ENCODE results near the gene BCL2L2.

Gene BCL2L2

DNA sequence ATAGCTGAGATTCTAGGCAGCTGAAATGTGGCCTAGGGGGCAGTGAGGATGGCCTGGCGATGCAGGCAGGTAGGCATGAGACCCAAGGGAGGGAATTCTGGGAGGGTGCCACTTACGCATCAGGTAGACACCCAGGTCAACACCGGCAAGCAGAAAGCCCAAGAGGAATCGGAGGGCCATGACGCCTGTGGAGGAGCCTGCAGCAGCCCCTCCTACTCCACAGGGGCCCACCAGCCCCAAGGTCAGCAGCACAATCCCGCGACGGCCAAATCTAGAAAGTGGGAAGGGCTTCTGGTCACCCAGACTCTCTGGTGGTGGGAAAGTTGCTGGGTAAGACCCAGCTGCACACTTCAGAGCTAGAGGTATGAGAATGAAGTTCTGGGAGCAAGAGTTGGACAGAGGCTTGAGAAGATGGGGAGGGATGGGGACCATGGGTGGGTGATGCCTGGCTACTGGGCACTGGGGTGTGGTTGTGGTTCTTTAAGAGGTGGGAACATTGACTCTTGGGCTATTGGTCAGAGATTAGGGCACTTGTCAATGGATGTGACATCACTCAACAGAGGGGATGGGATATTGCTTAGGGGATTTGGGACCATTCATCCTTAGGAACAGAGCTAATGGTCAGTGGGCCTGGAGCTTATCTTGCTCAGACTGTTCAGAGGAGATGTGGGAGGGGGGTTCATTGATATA lies 42.7 kb downstream of the BCL2L2 start:
- CTCF ChIA-PET: interaction anchor here (2.0 kb wide), 1 partner anchor 30 kb away, joined by 5 read pairs; no protein-coding TSS in a partner anchor
- no peaks in the 10 kb centered on the region for H3K36me3 Mint-ChIP-seq
- peaks cover 9% of the 10 kb centered on the region for H3K4me1 Mint-ChIP-seq
- no peak overlapping the region for H3K4me3 Mint-ChIP-seq
- peaks cover 47% of the 10 kb centered on the region for H3K27me3 Mint-ChIP-seq
- H3K27ac Mint-ChIP-seq: no peak overlapping the region
- no peak for DNase-seq
- no peaks in the 10 kb centered on the region for H3K9me3 Mint-ChIP-seq

DNA sequence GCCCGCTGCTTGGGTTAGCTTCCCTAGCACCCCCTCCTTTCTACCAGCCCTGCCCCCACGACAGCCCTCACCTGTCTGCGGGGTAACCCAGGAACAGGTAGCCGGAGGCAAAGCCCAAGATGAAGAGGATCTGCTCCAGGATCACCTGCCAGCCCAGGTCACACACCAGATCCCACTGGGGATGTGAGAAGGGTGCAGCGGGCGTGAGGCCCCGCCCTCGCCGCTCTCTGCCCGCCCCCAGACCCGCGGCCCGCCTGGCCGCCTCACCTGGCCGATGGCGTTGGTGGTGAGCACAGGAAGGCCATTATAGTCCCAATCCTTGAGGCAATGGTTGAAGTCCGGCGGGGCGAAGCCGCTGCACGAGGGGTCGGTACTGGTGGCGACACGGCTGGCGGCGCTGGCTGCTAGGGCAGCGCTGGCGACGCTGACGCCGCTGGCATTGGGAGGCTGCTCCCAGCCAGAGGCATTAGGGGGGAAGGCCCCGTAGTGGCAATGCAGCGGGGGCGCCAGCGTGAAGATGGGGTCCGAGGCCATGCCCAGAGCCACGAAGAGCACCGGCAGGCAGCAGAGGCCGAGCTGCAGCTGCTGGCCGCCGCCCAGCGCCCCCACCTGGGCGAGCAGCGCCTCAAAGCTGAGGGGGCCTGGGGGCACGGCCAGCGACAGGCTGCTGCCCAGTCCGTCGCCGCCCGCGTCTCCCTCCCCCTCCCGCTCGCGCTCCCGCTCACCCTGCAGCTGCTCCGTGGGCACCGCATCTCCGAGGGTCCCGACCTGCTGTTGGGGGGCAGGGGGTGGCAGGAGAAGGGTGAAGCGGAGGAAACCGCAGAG lies 45.3 kb downstream of the BCL2L2 start:
- Mint-ChIP-seq H3K36me3 (no peaks in the 10 kb centered on the region), H3K4me3 (peak overlapping the region; percentile 64), H3K4me1 (peaks cover 9% of the 10 kb centered on the region), H3K27me3 (peaks cover 66% of the 10 kb centered on the region), H3K9me3 (no peaks in the 10 kb centered on the region), H3K27ac (no peak overlapping the region)
- CTCF ChIA-PET: interaction anchor here (0.7 to 2.0 kb wide), 5 partner anchors 10 to 28 kb away, joined by 3 to 8 read pairs (median 5); no protein-coding TSS in a partner anchor
- no peak for DNase-seq

DNA sequence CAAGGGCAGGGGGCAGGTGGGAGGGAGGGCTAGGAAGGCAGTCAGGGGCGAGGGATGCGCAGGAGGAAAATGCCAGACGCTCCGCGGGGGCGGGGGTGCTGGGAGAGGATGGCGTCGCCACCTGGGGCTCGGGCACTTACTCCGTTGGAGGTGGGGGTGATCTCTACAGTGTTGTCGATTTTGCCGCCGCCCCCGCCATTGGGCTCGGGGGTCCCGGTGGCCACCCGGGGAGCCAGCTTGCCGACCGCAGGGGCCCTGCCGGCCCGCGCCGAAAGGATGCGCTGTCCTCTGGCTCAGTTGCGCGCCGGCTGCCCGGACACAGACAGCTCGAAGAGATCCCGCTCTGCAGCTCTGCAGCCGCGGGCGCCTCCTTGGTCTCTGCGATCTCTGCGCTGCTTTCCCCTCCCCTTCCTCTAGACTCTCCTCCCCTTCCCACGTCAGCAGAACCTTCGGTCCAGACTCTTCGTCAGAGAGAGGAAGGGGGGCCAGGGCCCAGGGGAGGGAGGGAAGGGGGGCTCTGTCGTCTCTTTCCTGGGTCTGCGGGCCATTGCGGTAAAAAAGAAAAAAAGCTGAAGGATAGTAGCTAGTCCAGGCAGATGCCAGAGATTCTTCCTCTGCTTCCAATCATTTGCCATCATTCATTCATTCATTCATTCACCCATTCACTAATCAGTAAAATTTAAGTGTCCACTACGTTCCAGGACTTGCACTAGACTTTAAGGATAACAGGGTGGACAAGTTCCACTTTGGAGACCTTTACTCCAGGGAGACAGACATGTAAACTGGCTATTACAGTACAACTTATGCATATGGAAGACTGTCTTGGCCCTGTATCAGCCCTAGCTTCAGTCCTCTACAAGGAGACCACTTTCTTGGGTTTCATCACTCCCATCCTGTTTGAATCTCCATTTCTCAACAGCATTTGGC lies 46.1 kb downstream of the BCL2L2 start, which contains the start of gene SLC22A17:
Gene SLC22A17 (minus strand): TSS at position 382 of the 927 bp plus-strand sequence.
- CTCF ChIA-PET: interaction anchor here (1.0 to 1.9 kb wide), 3 partner anchors 9 to 26 kb away, joined by 3 to 8 read pairs (median 7); no protein-coding TSS in a partner anchor
- Mint-ChIP-seq H3K36me3 (no peaks in the 10 kb centered on the region), H3K4me3 (peak within 1 kb of the TSS; percentile 64), H3K9me3 (no peaks in the 10 kb centered on the region), H3K27me3 (peaks cover 74% of the 10 kb centered on the region), H3K4me1 (peaks cover 9% of the 10 kb centered on the region), H3K27ac (no peak within 1 kb of the TSS)
- peak; percentile 60 for DNase-seq

DNA sequence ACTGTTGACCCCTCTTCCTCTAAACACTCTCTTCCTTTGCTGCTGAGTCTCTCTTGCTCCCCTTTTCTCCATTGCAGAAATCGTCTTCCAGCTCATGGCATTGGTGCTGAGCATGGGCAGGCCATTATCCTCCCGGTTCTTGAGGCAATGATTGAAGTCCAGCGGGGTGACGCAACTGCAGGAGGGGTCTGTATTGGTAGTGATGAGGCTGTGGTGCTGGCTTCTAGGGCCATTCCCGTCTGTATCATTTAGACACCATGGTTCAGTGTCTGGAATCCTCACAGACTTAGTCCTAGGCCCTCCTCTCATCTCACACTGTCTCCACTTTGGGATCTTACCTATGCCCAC lies 46.8 kb downstream of the BCL2L2 start:
- no peak for DNase-seq
- Mint-ChIP-seq H3K27ac (no peak overlapping the region), H3K9me3 (no peaks in the 10 kb centered on the region), H3K4me3 (peak overlapping the region; percentile 64), H3K36me3 (no peaks in the 10 kb centered on the region), H3K27me3 (peaks cover 74% of the 10 kb centered on the region), H3K4me1 (peaks cover 9% of the 10 kb centered on the region)
- CTCF ChIA-PET: interaction anchor here (1.9 kb wide), 1 partner anchor 16 kb away, joined by 8 read pairs; no protein-coding TSS in a partner anchor

DNA sequence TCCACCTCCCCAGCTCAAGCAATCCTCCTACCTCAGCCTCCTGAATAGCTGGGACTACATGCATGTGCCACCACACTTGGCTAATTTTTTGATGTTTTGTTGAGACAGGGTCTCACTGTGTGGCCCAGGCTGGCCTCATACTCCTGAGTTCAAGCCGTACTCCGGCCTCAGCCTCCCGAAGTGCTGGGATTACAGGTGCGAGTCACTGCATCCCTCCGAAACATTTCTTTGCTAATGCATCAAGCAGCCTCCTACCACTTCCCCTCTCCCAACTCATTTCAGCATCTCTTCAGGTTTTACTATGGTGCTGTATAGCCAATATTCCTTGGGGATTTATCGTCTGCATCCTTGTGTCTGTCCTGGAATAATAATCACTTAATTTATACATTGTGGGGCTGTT lies 48.4 kb downstream of the BCL2L2 start:
- DNase-seq: no peak
- Mint-ChIP-seq H3K9me3 (no peaks in the 10 kb centered on the region), H3K4me3 (no peak overlapping the region), H3K4me1 (peaks cover 9% of the 10 kb centered on the region), H3K36me3 (no peaks in the 10 kb centered on the region), H3K27ac (no peak overlapping the region), H3K27me3 (peaks cover 72% of the 10 kb centered on the region)
- CTCF ChIA-PET: interaction anchor here (0.7 kb wide), 1 partner anchor 13 kb away, joined by 3 read pairs; no protein-coding TSS in a partner anchor

DNA sequence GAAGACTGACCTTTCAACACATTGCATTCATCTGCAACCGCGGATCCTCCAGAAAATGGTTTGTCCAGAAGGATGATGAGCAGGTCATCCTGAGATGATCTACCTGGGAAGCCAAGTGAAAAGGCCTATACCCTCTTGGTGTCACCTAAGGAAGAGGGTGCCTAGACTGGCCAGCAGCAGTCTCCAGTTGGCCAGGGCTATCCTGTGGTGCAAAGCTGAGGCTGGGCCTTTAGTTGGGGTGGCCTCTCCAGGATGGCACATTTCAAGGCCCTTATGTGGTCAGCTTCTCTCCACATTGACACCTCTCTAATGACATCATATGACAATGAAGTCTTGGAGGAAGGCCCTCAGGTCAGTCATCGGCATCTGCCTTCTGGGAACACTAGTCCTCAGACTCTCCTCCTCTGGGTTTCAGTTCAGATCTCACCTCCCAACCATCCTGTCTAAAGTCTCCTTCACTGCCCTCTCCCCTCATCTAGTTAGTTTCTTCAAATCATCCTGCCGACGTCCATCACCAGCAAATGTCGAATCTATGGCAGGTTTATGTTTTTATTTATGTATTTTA lies 49.3 kb downstream of the BCL2L2 start:
- CTCF ChIA-PET: no interaction called here
- Mint-ChIP-seq H3K36me3 (no peaks in the 10 kb centered on the region), H3K4me3 (no peak overlapping the region), H3K9me3 (no peaks in the 10 kb centered on the region), H3K4me1 (peaks cover 9% of the 10 kb centered on the region), H3K27ac (no peak overlapping the region), H3K27me3 (peaks cover 71% of the 10 kb centered on the region)
- no peak for DNase-seq

DNA sequence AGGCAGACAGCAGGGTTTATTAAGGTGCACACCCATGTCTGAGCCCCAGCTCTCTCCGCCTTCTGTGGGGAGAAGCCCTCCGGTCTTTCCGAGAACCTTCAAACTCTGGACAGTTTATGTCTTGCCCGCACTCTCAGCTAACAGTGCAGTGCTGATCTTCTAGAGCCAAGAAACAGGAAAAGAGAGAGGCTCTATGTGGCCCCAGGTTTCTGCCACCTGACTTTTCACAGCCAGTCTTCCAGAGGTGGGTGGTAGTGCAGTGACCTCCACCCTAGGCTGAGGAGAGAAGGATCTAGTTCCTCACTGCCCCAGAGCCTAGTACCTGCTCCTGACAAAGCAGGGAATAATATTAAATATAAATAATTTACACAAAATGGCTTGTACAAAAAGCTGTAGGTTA lies 50.0 kb downstream of the BCL2L2 start:
- no peaks in the 10 kb centered on the region for H3K36me3 Mint-ChIP-seq
- CTCF ChIA-PET: interaction anchor here (0.5 kb wide), 1 partner anchor 25 kb away, joined by 3 read pairs; no protein-coding TSS in a partner anchor

DNA sequence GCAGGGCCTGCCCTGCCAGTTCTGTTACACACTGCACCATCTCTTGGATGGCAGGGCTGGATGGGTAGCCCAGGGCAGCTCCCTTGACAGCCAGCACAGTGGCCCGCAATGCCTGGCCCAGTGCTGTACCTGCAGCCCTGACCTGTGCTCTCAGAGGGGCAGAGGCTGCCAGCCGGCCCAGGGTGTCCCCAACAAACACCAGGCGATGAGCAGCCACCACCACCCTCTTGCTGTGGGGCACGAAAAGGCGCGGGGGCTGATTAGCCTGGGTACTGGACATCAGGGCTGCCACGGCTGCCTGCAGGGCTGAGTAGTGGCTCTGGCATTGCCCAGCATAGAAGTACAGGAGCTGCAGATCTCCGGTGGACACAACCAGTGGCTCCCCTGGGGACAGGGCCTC lies 50.6 kb downstream of the BCL2L2 start:
- Mint-ChIP-seq H3K4me3 (no peak overlapping the region), H3K4me1 (peaks cover 5% of the 10 kb centered on the region), H3K9me3 (no peaks in the 10 kb centered on the region), H3K27ac (no peak overlapping the region), H3K27me3 (peaks cover 58% of the 10 kb centered on the region), H3K36me3 (no peaks in the 10 kb centered on the region)
- CTCF ChIA-PET: no interaction called here
- DNase-seq: no peak

More for the DNA sequence above, 50.0 kb downstream of the BCL2L2 start:
- no peaks in the 10 kb centered on the region for H3K9me3 Mint-ChIP-seq
- H3K4me1 Mint-ChIP-seq: peaks cover 5% of the 10 kb centered on the region
- H3K27ac Mint-ChIP-seq: no peak overlapping the region
- no peak for DNase-seq
- peaks cover 63% of the 10 kb centered on the region for H3K27me3 Mint-ChIP-seq
- no peak overlapping the region for H3K4me3 Mint-ChIP-seq

DNA sequence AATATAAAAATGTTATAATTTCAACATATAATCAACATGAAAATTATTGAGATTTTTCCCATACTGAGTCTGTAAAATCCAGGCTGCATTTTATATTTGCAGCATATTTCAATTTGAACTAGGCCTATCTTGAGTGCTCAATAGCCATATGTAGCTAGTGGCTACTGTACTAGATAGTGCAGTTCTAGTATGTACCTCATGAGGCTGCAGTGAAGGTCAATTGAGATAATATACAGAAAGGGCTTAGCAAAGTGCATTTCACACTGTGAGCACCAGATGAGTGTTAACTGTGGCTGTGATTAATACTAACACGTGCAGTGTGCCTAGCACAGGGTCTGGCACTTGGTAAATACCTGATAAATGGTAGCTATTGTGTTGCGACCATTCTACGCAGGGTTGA lies 51.4 kb downstream of the BCL2L2 start:
- Mint-ChIP-seq H3K4me1 (peaks cover under 1% of the 10 kb centered on the region), H3K27me3 (peaks cover 54% of the 10 kb centered on the region)
- CTCF ChIA-PET: no interaction called here

DNA sequence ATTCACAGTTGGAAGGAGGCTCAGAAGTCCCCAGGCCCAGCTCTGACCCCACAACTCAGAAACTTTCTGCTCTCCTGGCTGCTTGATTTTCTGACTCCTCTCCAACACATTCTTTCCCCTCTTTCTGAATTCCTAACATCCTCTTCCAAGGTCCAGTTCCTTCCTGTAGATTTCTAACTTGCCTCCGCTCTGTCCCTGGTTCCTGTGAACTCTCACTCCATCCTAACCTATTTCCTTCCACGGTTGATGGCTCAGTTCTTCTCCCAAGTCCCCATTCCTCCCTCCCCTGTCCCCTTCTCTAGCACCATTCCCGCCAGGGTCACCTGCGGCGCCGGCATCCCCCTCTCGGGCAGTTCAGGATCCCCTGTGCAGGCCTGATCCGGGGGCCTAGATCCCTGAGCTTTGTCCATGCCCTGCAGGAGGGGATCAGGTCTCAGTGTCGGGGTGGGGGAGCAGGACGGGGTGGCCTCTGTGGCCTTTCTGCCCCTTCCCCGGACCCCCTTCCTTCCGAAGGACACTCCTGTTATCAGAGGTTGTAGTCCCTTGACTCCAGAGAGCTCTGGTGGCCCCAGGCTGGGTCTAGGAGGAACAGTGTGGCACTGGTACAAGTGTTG lies 52.0 kb downstream of the BCL2L2 start:
- DNase-seq: no peak
- H3K27me3 Mint-ChIP-seq: peaks cover 54% of the 10 kb centered on the region
- H3K4me1 Mint-ChIP-seq: no peaks in the 10 kb centered on the region
- H3K36me3 Mint-ChIP-seq: no peaks in the 10 kb centered on the region
- CTCF ChIA-PET: no interaction called here
- no peak overlapping the region for H3K27ac Mint-ChIP-seq
- H3K9me3 Mint-ChIP-seq: no peaks in the 10 kb centered on the region
- no peak overlapping the region for H3K4me3 Mint-ChIP-seq

More for the DNA sequence above, 51.4 kb downstream of the BCL2L2 start:
- no peak overlapping the region for H3K27ac Mint-ChIP-seq
- no peaks in the 10 kb centered on the region for H3K9me3 Mint-ChIP-seq
- H3K4me3 Mint-ChIP-seq: no peak overlapping the region
- no peak for DNase-seq
- H3K36me3 Mint-ChIP-seq: no peaks in the 10 kb centered on the region

DNA sequence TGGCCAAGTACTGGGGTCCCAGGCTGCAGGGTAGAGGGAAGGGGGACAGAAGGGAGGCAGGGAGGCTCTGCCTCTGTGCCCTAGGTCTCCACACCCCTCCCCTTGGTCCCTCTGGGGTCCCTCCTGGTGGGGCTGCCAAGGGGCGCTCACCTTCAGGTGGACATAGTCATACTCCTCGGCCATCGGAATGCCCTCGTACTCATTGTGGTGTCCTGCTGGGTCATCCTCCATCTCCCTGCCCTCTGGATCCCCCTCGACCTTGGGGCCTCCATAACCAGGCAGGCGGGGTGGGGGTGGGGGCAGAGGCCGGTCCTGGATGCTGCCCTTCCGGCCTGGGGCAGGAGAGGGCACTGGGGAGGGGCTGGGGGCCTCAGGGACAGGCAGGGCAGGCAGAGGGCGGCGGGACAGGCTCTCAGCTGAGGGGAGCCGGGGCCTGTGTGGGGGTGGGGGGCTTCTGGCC lies 52.6 kb downstream of the BCL2L2 start:
- Mint-ChIP-seq H3K27me3 (peaks cover 54% of the 10 kb centered on the region), H3K27ac (no peak overlapping the region), H3K9me3 (no peaks in the 10 kb centered on the region), H3K36me3 (no peaks in the 10 kb centered on the region), H3K4me1 (no peaks in the 10 kb centered on the region), H3K4me3 (no peak overlapping the region)
- CTCF ChIA-PET: interaction anchor here (0.9 to 1.5 kb wide), 2 partner anchors 30 to 239 kb away, joined by 3 read pairs; no protein-coding TSS in a partner anchor
- DNase-seq: no peak

DNA sequence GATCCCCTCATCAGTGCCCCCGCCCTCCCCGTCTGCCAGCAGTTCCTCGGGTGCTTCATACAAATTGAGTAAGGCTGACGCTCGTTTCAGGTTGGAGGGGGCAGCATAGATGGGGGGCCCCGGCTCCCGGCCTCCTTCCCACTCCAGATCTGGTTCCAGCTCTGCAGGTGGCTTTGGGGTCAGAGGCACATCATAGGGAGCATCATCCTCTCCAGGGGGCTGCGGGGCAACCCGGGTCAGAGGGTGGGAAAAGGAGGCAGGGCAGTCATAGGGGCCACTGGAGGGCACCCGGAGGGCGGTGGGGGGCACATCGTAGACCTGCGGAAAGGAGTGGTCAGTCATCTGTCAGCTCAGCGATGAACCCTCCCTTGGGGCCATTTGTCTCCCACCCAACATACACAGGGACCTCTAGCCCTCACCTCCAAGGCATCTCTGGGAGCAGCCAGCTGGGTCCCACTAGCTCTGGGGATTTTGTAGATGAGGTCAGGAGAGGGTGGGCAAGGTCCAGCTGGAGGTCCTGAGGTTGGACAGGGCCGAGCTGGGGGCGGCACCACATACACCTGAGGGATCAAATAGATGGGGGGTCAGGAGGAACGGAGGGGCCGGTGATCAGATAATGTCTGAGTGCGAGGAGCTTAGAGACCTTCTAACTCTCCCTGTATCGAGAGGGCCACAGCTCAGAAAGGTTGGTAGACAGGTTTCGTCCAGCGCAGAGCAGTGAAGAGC lies 53.3 kb downstream of the BCL2L2 start:
- Mint-ChIP-seq H3K4me1 (no peaks in the 10 kb centered on the region), H3K9me3 (no peaks in the 10 kb centered on the region), H3K4me3 (no peak overlapping the region), H3K36me3 (no peaks in the 10 kb centered on the region), H3K27ac (no peak overlapping the region), H3K27me3 (peaks cover 54% of the 10 kb centered on the region)
- CTCF ChIA-PET: interaction anchor here (0.6 to 1.5 kb wide), 5 partner anchors 15 to 239 kb away, joined by 3 to 6 read pairs (median 3); no protein-coding TSS in a partner anchor
- no peak for DNase-seq
